Naive thymus-derived CD4-positive, alpha-beta T cell (primary cell): Measurements from ENCODE around the gene RAPH1. TPM values are rescaled to one million over a fixed set of nuclear protein-coding genes. Genes with fewer than 3 reads are reported as not detected.
A peak's percentile ranks its signal among the peaks of the same experiment; 100 is the strongest.
"Not testable (repeated sequence)": the region's sequence is repeated elsewhere in the genome, so short reads cannot be mapped to it uniquely, and the experiment has no call there.

Source experiments
- ATAC-seq: fragments of 150-1000 bp; cut with Tn5 transposase; 2 replicates; pipeline ENCODE4 v1.10.0; 2021; ENCODE audit warnings: mild to moderate bottlenecking, moderate library complexity
- CTCF ChIA-PET: fragments of 350-600 bp; sonication (Branson Sonifier 250); formaldehyde crosslinking; loops from one replicate; lab custom pipeline; 2021; ENCODE audit warnings: antibody characterized with exemption; lab: Charles Lee
- POLR2A ChIA-PET: fragments of 350-600 bp; sonication (Branson Sonifier 250); formaldehyde crosslinking; loops from one replicate; lab custom pipeline; 2021; ENCODE audit warnings: antibody characterized with exemption, inconsistent platforms; lab: Charles Lee
- DNase-seq, 9 donors: peaks; one replicate each; pipeline versions ENCODE4 v3.0.0 to v3.0.0-alpha.2; 2020 to 2022; ENCODE audit warnings: mixed read lengths in 1 of 9
- H3K27ac ChIP-seq: one replicate; pipeline ENCODE4 v1.7.0; 2013; ENCODE audit warnings: mild to moderate bottlenecking, low read depth, low read length, moderate library complexity
- H3K27me3 ChIP-seq, 2 donors: one replicate each; pipeline ENCODE4 v1.7.0; 2013; ENCODE audit warnings: low read length in 2 of 2, mild to moderate bottlenecking in 2 of 2, moderate library complexity in 2 of 2; ENCODE audit not compliant: control insufficient read depth in 2 of 2, insufficient read depth in 2 of 2
- H3K36me3 ChIP-seq, 3 experiments: 1 replicate in 2 of 3; 2 replicates in 1 of 3; pipeline ENCODE4 v1.7.0; 2013; ENCODE audit warnings: low read length in 3 of 3, mild to moderate bottlenecking in 3 of 3, moderate library complexity in 1 of 3; ENCODE audit not compliant: insufficient read depth in 3 of 3, control insufficient read depth in 2 of 3
- H3K4me1 ChIP-seq, 2 donors: one replicate each; pipeline ENCODE4 v1.7.0; 2013; ENCODE audit warnings: low read length in 2 of 2, mild to moderate bottlenecking in 2 of 2, moderate library complexity in 1 of 2; ENCODE audit not compliant: control insufficient read depth in 2 of 2, insufficient read depth in 2 of 2
- H3K4me3 ChIP-seq: 2 replicates; pipeline ENCODE4 v1.7.0; 2013; ENCODE audit warnings: mild to moderate bottlenecking, low read length
- H3K9me3 ChIP-seq, 3 experiments: 1 replicate in 2 of 3; 2 replicates in 1 of 3; pipeline ENCODE4 v1.7.0; 2013; ENCODE audit warnings: low read length in 3 of 3; ENCODE audit not compliant: control insufficient read depth in 2 of 3
- H3K27ac Mint-ChIP-seq, 9 donors: one replicate each; pipeline ENCODE4 v1.8.0; 2020 to 2022; ENCODE audit warnings: mixed read lengths in 9 of 9, mild to moderate bottlenecking in 8 of 9, moderate library complexity in 5 of 9, inconsistent platforms in 2 of 9
- H3K27me3 Mint-ChIP-seq, 5 donors: one replicate each; pipeline ENCODE4 v1.8.0; 2021 to 2022; ENCODE audit warnings: mixed read lengths in 5 of 5, mild to moderate bottlenecking in 1 of 5
- H3K36me3 Mint-ChIP-seq, 5 donors: one replicate each; pipeline ENCODE4 v1.8.0; 2020 to 2022; ENCODE audit warnings: mixed read lengths in 5 of 5, mild to moderate bottlenecking in 3 of 5, inconsistent platforms in 1 of 5
- H3K4me1 Mint-ChIP-seq, 7 donors: one replicate each; pipeline ENCODE4 v1.8.0; 2020 to 2022; ENCODE audit warnings: mixed read lengths in 7 of 7, mild to moderate bottlenecking in 3 of 7, inconsistent platforms in 1 of 7
- H3K4me3 Mint-ChIP-seq, 10 donors: one replicate each; pipeline ENCODE4 v1.8.0; 2020 to 2022; ENCODE audit warnings: mild to moderate bottlenecking in 10 of 10, mixed read lengths in 10 of 10, moderate library complexity in 6 of 10, inconsistent platforms in 2 of 10
- H3K9me3 Mint-ChIP-seq, 11 donors: one replicate each; pipeline ENCODE4 v1.8.0; 2020 to 2022; ENCODE audit warnings: mixed read lengths in 11 of 11, mild to moderate bottlenecking in 4 of 11, inconsistent platforms in 1 of 11, moderate library complexity in 1 of 11
- intact Hi-C, 2 donors: fragments of 100-400 bp; cut with micrococcal nuclease; formaldehyde crosslinking; loops; one replicate each; pipeline ENCODE4 v1.15.1; 2023
- polyA plus RNA-seq, 2 donors: library from polyadenylated mRNA; unstranded; fragments of 300-500 nt; fragmentation: Illumina TruSeq; gene quantifications; one replicate each; pipeline ENCODE4 v1.2.3, GENCODE V29; 2021
- total RNA-seq, 6 experiments: library from RNA in 5 of 6; stranded (reverse) in 5 of 6; gene quantifications; 1 replicate in 5 of 6; 2 replicates in 1 of 6; pipeline ENCODE4 v1.2.3 and lab custom pipeline; 2021 to 2026

The RAPH1 gene
- total and polyA plus RNA-seq, 7 experiments from 2014 or later: 0.57 to 5.5 (median 2.9) TPM

DNA sequence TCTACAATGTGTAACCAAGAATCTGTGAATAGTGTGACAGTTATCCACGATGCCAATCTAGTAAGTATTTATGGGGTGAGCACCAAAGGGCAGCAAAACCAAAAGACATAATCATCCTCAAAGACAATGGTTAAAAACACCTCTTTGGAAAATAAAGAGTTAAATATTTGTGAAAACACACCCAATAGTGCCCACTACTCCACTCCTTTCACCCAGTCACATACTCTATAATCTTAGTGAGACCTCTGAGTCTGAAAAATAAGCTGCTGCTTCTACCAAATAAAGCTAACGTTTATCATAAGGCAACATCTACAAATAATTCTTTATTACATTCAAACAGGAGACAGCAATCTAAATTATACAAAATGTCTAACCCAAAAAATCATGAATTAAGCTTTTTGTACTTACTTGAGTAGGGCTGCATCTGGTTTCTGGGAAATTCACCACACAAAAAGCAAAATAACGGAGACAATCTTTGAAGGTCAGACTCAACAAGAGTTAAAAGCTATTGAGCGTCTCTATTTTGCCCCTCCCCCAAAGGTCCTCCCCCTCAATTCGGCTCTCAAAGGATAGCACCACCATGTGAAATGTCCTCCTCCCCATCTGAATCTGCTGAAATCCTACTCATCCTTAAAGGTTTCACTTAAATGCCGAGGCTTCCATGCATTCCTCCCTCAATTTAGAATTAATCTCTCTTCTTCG, 2.0 kb downstream of the RAPH1 start:
- Mint-ChIP-seq H3K36me3 (peaks cover 4 to 7% (median 5%) of the 10 kb centered on the region in 5 donors), H3K27me3 (peaks cover 6 to 58% (median 16%) of the 10 kb centered on the region in 5 donors), H3K4me1 (peaks cover 16 to 32% (median 28%) of the 10 kb centered on the region in 7 donors), H3K9me3 (peaks cover 0 to 8% (median 5%) of the 10 kb centered on the region in 11 donors), H3K27ac (peak overlapping the region in 4 of 9 donors; percentile 3 to 73 (median 16)), H3K4me3 (peak overlapping the region; percentile 78 to 95 (median 86))
- no peaks in the 10 kb centered on the region for H3K9me3 ChIP-seq
- H3K27me3 ChIP-seq: no peaks in the 10 kb centered on the region
- ATAC-seq: no peak
- POLR2A ChIA-PET: interaction anchor here (0.6 to 1.7 kb wide), 11 partner anchors 11 to 284 kb away, joined by 3 to 8 read pairs (median 3); no protein-coding TSS in a partner anchor
- peak overlapping the region; percentile 71 for H3K4me3 ChIP-seq
- peak in 2 of 9 donors; percentile 1 to 7 for DNase-seq
- CTCF ChIA-PET: interaction anchor here (2.0 kb wide), 1 partner anchor 174 kb away, joined by 4 read pairs; the partner anchor contains the start of gene CD28
- H3K27ac ChIP-seq: no peak overlapping the region
- intact Hi-C loops: no loop called here
- peaks cover 10 to 15% of the 10 kb centered on the region in 2 donors for H3K4me1 ChIP-seq
- H3K36me3 ChIP-seq: peaks cover 0 to 5% (median 0%) of the 10 kb centered on the region in 3 experiments

DNA sequence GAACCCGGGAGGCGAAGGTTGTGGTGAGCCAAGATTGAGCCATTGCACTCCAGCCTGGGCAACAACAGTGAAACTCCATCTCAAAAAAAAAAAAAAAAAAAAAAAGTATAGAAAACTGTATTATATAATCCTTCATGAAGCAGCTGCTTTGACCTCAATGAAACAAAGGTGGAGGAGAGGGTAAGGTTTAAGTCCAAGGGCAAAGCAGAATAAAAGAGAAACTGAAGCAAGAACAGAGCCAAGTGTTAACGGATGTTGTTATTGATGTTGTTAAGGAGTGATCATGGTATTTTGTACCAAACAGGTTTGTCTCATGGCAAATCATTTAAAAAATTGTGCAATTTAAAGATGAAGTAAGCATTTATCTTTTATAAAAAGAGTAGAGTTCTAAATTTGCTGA, 7.4 kb downstream of the RAPH1 start:
- no peaks in the 10 kb centered on the region for H3K9me3 ChIP-seq
- H3K27ac ChIP-seq: no peak overlapping the region
- H3K27me3 ChIP-seq: no peaks in the 10 kb centered on the region
- ATAC-seq: no peak
- H3K4me1 Mint-ChIP-seq: peaks cover 0 to 11% (median 6%) of the 10 kb centered on the region in 7 donors
- H3K27me3 Mint-ChIP-seq: peaks cover 0 to 22% (median 9%) of the 10 kb centered on the region in 5 donors
- DNase-seq: no peak
- H3K4me3 Mint-ChIP-seq: no peak overlapping the region
- no peak overlapping the region for H3K4me3 ChIP-seq
- H3K27ac Mint-ChIP-seq: no peak overlapping the region
- POLR2A ChIA-PET: no interaction called here
- intact Hi-C loops: no loop called here
- no peaks in the 10 kb centered on the region for H3K36me3 ChIP-seq
- H3K4me1 ChIP-seq: peaks cover 0 to 1% of the 10 kb centered on the region in 2 donors
- CTCF ChIA-PET: interaction anchor here (1.0 kb wide), 1 partner anchor 255 kb away, joined by 3 read pairs; no protein-coding TSS in a partner anchor
- no peaks in the 10 kb centered on the region for H3K9me3 Mint-ChIP-seq
- H3K36me3 Mint-ChIP-seq: no peaks in the 10 kb centered on the region

DNA sequence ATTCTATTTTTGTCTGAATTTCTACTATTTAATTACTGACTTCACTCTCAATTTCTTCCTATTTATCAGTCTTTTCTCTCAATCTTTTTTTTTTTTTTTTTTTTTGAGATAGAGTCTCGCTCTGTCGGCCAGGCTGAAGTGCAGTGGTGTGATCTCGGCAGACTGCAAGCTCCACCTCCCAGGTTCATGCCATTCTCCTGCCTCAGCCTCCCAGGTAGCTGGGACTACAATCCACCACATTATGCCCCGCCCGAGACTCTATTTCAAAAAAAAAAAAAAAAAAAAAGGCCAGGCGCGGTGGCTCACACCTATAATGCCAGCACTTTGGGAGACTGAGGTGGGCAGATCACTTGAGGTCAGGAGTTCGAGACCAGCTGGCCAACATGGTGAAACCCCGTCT, 21.8 kb downstream of the RAPH1 start:
- Mint-ChIP-seq H3K9me3 (peaks cover 0 to 11% (median 0%) of the 10 kb centered on the region in 11 donors), H3K36me3 (peaks cover 3 to 12% (median 5%) of the 10 kb centered on the region in 5 donors), H3K4me1 (peaks cover 0 to 10% (median 0%) of the 10 kb centered on the region in 7 donors)
- H3K4me3 Mint-ChIP-seq, DNase-seq, H3K36me3 ChIP-seq, POLR2A ChIA-PET, H3K9me3 ChIP-seq, intact Hi-C loops, H3K4me1 ChIP-seq, H3K4me3 ChIP-seq, CTCF ChIA-PET, ATAC-seq, H3K27ac Mint-ChIP-seq, H3K27me3 ChIP-seq, H3K27ac ChIP-seq, H3K27me3 Mint-ChIP-seq: not testable (repeated sequence)

DNA sequence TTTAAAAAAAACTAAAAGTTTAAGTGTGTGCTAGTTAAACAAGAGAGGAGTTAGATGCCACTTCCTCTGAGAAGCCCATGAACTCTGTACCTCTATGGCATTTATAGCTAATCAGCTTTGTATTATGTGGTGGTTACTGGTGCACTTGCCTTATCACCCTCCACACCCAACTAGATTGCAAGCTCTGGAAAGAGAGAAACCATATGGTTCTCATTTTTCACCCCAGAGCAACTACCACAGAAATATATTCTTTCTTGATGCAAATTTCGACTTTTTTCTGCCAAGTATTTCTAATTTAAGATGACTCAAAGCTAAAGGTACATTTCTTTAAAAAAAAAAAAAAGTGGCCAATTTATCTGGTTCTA, 24.2 kb downstream of the RAPH1 start:
- no peaks in the 10 kb centered on the region for H3K36me3 ChIP-seq
- Mint-ChIP-seq H3K27me3 (no peaks in the 10 kb centered on the region), H3K4me1 (peaks cover 0 to 13% (median 0%) of the 10 kb centered on the region in 7 donors), H3K27ac (no peak overlapping the region), H3K36me3 (peaks cover 3 to 6% (median 5%) of the 10 kb centered on the region in 5 donors), H3K9me3 (peaks cover 0 to 4% (median 0%) of the 10 kb centered on the region in 11 donors), H3K4me3 (no peak overlapping the region)
- H3K9me3 ChIP-seq: no peaks in the 10 kb centered on the region
- ATAC-seq: no peak
- H3K4me3 ChIP-seq: no peak overlapping the region
- ChIA-PET CTCF (interaction anchor here (0.5 to 1.2 kb wide), 2 partner anchors 304 to 808 kb away, joined by 3 to 6 read pairs; no protein-coding TSS in a partner anchor), POLR2A (interaction anchor here (0.6 kb wide), 1 partner anchor 25 kb away, joined by 3 read pairs; no protein-coding TSS in a partner anchor)
- intact Hi-C loops: no loop called here
- H3K27me3 ChIP-seq: no peaks in the 10 kb centered on the region
- H3K4me1 ChIP-seq: no peaks in the 10 kb centered on the region
- no peak for DNase-seq
- H3K27ac ChIP-seq: no peak overlapping the region

DNA sequence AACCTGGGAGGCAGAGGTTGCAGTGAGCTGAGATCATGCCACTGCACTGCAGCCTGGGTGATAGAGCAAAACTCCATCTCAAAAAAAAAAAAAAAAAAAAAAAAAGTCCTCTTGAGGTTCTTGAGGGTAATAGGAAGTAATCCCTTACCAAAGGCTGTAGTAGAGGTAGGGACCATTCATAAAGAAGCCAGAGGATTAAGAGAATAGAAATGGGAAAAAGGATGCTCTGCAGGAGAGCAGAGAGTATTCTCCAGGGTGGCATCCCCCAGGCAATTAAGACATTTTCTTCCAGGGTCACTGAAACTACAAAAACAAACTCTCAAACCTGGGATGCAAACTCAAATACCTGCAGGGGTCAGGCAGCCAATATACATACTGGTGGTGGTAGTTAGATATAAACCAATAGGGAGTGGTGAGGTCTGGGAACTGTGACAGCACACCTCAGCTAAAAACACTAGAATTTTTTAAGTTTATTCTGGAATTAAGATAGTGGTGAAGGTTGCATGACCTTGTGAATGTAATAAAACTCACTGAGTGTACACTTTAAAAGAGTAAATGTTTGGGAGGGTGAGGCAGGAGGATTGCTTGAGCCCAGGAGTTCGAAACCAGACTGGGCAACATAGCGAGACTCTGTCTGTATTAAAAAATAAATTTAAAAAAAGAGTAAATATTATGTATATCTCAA, 24.7 kb downstream of the RAPH1 start:
- no peaks in the 10 kb centered on the region for H3K27me3 ChIP-seq
- ATAC-seq: no peak
- H3K4me1 ChIP-seq: no peaks in the 10 kb centered on the region
- H3K4me3 ChIP-seq: no peak overlapping the region
- no peak overlapping the region for H3K27ac ChIP-seq
- H3K9me3 ChIP-seq: no peaks in the 10 kb centered on the region
- ChIA-PET CTCF (interaction anchor here (1.2 kb wide), 1 partner anchor 305 kb away, joined by 6 read pairs; no protein-coding TSS in a partner anchor), POLR2A (interaction anchor here (0.6 kb wide), 1 partner anchor 84 kb away, joined by 3 read pairs; no protein-coding TSS in a partner anchor)
- H3K36me3 ChIP-seq: no peaks in the 10 kb centered on the region
- Mint-ChIP-seq H3K4me3 (no peak overlapping the region), H3K27ac (peak overlapping the region in 1 of 9 donors; percentile 21), H3K27me3 (no peaks in the 10 kb centered on the region), H3K9me3 (peaks cover 0 to 4% (median 0%) of the 10 kb centered on the region in 11 donors), H3K36me3 (peaks cover 3 to 5% (median 4%) of the 10 kb centered on the region in 5 donors), H3K4me1 (peaks cover 0 to 15% (median 0%) of the 10 kb centered on the region in 7 donors)
- DNase-seq: no peak
- intact Hi-C loops: no loop called here

DNA sequence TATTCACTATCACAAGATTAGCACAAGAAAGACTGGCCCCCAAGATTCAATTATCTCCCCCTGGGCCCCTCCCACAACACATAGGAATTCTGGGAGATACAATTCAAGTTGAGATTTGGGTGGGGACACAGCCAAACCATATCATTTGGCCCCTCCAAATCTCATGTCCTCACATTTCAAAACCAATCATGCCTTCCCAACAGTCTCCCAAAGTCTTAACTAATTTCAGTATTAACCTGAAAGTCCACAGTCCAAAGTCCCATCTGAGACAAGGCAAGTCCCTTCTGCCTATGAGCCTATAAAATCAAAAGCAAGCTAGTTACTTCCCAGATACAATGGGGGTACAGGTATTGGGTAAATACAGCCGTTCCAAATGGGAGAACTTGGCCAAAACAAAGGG, 31.6 kb downstream of the RAPH1 start:
- H3K9me3 ChIP-seq, POLR2A ChIA-PET, CTCF ChIA-PET, H3K4me3 ChIP-seq, H3K27me3 Mint-ChIP-seq, H3K36me3 ChIP-seq, H3K27me3 ChIP-seq, H3K27ac Mint-ChIP-seq, ATAC-seq, H3K4me1 ChIP-seq, intact Hi-C loops, DNase-seq, H3K27ac ChIP-seq, H3K4me3 Mint-ChIP-seq: not testable (repeated sequence)
- Mint-ChIP-seq H3K9me3 (peaks cover 0 to 13% (median 2%) of the 10 kb centered on the region in 11 donors), H3K4me1 (peaks cover 9 to 30% (median 26%) of the 10 kb centered on the region in 7 donors), H3K36me3 (peaks cover 0 to 14% (median 5%) of the 10 kb centered on the region in 5 donors)
